HepG2 (cell line): Measurements from ENCODE around the gene AKAP8. TPM values are rescaled to one million over a fixed set of nuclear protein-coding genes. Genes with fewer than 3 reads are reported as not detected.

Experiments used
- BORCS8-MEF2B ChIP-seq: sonication (generic); formaldehyde crosslinking; IDR thresholded peaks from 2 replicates; pipeline ENCODE4 v1.8.0; 2022; ENCODE audit warnings: mild to moderate bottlenecking, missing genetic modification reagents
- CBX5 ChIP-seq: sonication (generic); formaldehyde crosslinking; IDR thresholded peaks from 2 replicates; pipeline ENCODE4 v1.4.0; 2020; ENCODE audit warnings: missing genetic modification reagents, borderline replicate concordance
- CCDC6 ChIP-seq: sonication (generic); formaldehyde crosslinking; IDR thresholded peaks from 2 replicates; pipeline ENCODE4 v1.8.1; 2022; ENCODE audit warnings: mild to moderate bottlenecking, missing genetic modification reagents, moderate library complexity
- CREM ChIP-seq, 2 experiments: sonication (generic) in 1 of 2; formaldehyde crosslinking in 1 of 2; IDR thresholded peaks; 2 replicates each; pipeline versions ENCODE4 v1.4.0 to v1.6.1; 2016 to 2020; ENCODE audit warnings: antibody characterized with exemption in 1 of 2, mild to moderate bottlenecking in 1 of 2, missing genetic modification reagents in 1 of 2
- GABPA ChIP-seq, 2 experiments: IDR thresholded peaks; 2 replicates each; pipeline ENCODE4 v1.6.1; 2011 to 2016; ENCODE audit warnings: low read depth in 2 of 2, low read length in 1 of 2, missing biosample characterization in 1 of 2, missing genetic modification characterization in 1 of 2
- IRF9 ChIP-seq: sonication (generic); formaldehyde crosslinking; IDR thresholded peaks from 2 replicates; pipeline ENCODE4 v1.8.0; 2022; ENCODE audit warnings: missing genetic modification reagents, mild to moderate bottlenecking, borderline replicate concordance
- KDM5A ChIP-seq: fragments of 200-600 bp; sonication (generic); IDR thresholded peaks from 2 replicates; pipeline ENCODE4 v1.7.0; 2018; ENCODE audit warnings: antibody characterized with exemption, mild to moderate bottlenecking, low read length, borderline replicate concordance
- MEIS2 ChIP-seq: sonication (generic); formaldehyde crosslinking; IDR thresholded peaks from 2 replicates; pipeline ENCODE4 v1.9.0; 2021; ENCODE audit warnings: mild to moderate bottlenecking, missing genetic modification reagents
- NFATC3 ChIP-seq: sonication (generic); formaldehyde crosslinking; IDR thresholded peaks from 2 replicates; pipeline ENCODE4 v1.5.1; 2020; ENCODE audit warnings: mild to moderate bottlenecking, missing genetic modification reagents
- POLR2G ChIP-seq: fragments of 200-400 bp; formaldehyde crosslinking; IDR thresholded peaks from 2 replicates; pipeline ENCODE4 v1.6.1; 2018; ENCODE audit warnings: mild to moderate bottlenecking, low read depth, low read length, moderate library complexity
- RFX1 ChIP-seq: fragments of 450-650 bp; IDR thresholded peaks from 2 replicates; pipeline ENCODE4 v1.6.1; 2017
- XBP1 ChIP-seq: sonication (generic); formaldehyde crosslinking; IDR thresholded peaks from 2 replicates; pipeline ENCODE4 v1.5.0; 2020; ENCODE audit warnings: missing genetic modification reagents
- ZBTB3 ChIP-seq: sonication (generic); formaldehyde crosslinking; IDR thresholded peaks from 2 replicates; pipeline ENCODE4 v1.4.0; 2020; ENCODE audit warnings: low read depth, mild to moderate bottlenecking, moderate library complexity, missing genetic modification reagents, borderline replicate concordance
- ZNF530 ChIP-seq: sonication (generic); formaldehyde crosslinking; IDR thresholded peaks from 2 replicates; pipeline ENCODE4 v1.5.0; 2020; ENCODE audit warnings: low read depth, mild to moderate bottlenecking, missing genetic modification reagents
- ZNF75D ChIP-seq: sonication (generic); formaldehyde crosslinking; IDR thresholded peaks from 2 replicates; pipeline ENCODE4 v1.8.1; 2023; ENCODE audit warnings: missing genetic modification reagents, mild to moderate bottlenecking, borderline replicate concordance
- polyA plus RNA-seq, 8 experiments: library from polyadenylated mRNA; depleted of rRNA in 3 of 8; stranded (reverse) in 7 of 8; unstranded in 1 of 8; fragments of >200 nt; fragmentation: Illumina TruSeq in 4 of 8; extraction: Trizol in 4 of 8; gene quantifications; 2 replicates each; pipeline versions ENCODE4 v1.2.1 to v1.2.3, GENCODE V29; 2011 to 2016; ENCODE audit warnings: low read depth in 4 of 8, missing spikeins in 1 of 8, mixed read lengths in 1 of 8; ENCODE audit not compliant: insufficient read depth in 1 of 8
- total RNA-seq, 5 experiments: library from RNA; depleted of rRNA; stranded (reverse); fragments of >200 nt; fragmentation: Illumina TruSeq; extraction: Trizol; gene quantifications; 2 replicates each; pipeline ENCODE4 v1.2.3, GENCODE V29; 2016; ENCODE audit warnings: low read depth in 1 of 5
- TF ChIP-seq, protein P1 (sequence below): sonication (generic); formaldehyde crosslinking; IDR thresholded peaks from 2 replicates; pipeline ENCODE4 v1.5.0; 2020; ENCODE audit warnings: missing genetic modification reagents
- TF ChIP-seq, protein P2 (sequence below): sonication (generic); formaldehyde crosslinking; conservative IDR thresholded peaks from 2 replicates; pipeline ENCODE4 v1.4.0; 2020; ENCODE audit warnings: missing genetic modification reagents
- TF ChIP-seq, protein P3 (sequence below): sonication (generic); formaldehyde crosslinking; IDR thresholded peaks from 2 replicates; pipeline ENCODE4 v1.4.0; 2020; ENCODE audit warnings: missing genetic modification reagents

AKAP8 gene
- total and polyA plus RNA-seq, 2 of the 13 experiments (the other 11 are each of a cell fraction or from before 2014, with no cell fraction given): 15.9 to 22.1 TPM

GRCh38 chr19:15379083-15379998, at the start of gene AKAP8 (continued):
- TF ChIP-seq, protein P1, sequence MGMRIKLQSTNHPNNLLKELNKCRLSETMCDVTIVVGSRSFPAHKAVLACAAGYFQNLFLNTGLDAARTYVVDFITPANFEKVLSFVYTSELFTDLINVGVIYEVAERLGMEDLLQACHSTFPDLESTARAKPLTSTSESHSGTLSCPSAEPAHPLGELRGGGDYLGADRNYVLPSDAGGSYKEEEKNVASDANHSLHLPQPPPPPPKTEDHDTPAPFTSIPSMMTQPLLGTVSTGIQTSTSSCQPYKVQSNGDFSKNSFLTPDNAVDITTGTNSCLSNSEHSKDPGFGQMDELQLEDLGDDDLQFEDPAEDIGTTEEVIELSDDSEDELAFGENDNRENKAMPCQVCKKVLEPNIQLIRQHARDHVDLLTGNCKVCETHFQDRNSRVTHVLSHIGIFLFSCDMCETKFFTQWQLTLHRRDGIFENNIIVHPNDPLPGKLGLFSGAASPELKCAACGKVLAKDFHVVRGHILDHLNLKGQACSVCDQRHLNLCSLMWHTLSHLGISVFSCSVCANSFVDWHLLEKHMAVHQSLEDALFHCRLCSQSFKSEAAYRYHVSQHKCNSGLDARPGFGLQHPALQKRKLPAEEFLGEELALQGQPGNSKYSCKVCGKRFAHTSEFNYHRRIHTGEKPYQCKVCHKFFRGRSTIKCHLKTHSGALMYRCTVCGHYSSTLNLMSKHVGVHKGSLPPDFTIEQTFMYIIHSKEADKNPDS (CRISPR knock-in tag): peak; percentile 79
- TF ChIP-seq POLR2G (peak; percentile 86), RFX1 (no peak), ZBTB3 (no peak), XBP1 (CRISPR knock-in tag) (peak; percentile 54; the same call in 1 of the 2 replicates), GABPA (IDR thresholded peaks at IDR 0.05; ENCODE audit: low read depth, low read length) (peak; percentile 54), GABPA (CRISPR knock-in tag; IDR thresholded peaks at IDR 0.05; ENCODE audit: low read depth) (peak; percentile 62), CREM (IDR thresholded peaks at IDR 0.05) (peak; percentile 92), CREM (CRISPR knock-in tag; IDR thresholded peaks at IDR 0.05) (peak; percentile 39; the same call in 1 of the 2 replicates), ZNF530 (CRISPR knock-in tag) (no peak), BORCS8-MEF2B (CRISPR knock-in tag) (no peak), KDM5A (peak; percentile 12; the same call in 1 of the 2 replicates), ZNF75D (CRISPR knock-in tag) (no peak), MEIS2 (CRISPR knock-in tag) (peak; percentile 30), CCDC6 (CRISPR knock-in tag) (no peak), NFATC3 (no peak), IRF9 (CRISPR knock-in tag) (peak; percentile 75; the same call in 1 of the 2 replicates), CBX5 (CRISPR knock-in tag) (0 out of 2 replicates have a peak, but pooled peaks have one; percentile 42)
- TF ChIP-seq, protein P2, sequence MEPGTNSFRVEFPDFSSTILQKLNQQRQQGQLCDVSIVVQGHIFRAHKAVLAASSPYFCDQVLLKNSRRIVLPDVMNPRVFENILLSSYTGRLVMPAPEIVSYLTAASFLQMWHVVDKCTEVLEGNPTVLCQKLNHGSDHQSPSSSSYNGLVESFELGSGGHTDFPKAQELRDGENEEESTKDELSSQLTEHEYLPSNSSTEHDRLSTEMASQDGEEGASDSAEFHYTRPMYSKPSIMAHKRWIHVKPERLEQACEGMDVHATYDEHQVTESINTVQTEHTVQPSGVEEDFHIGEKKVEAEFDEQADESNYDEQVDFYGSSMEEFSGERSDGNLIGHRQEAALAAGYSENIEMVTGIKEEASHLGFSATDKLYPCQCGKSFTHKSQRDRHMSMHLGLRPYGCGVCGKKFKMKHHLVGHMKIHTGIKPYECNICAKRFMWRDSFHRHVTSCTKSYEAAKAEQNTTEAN (CRISPR knock-in tag): no peak; the same call in 1 of the 2 replicates
- TF ChIP-seq, protein P3, sequence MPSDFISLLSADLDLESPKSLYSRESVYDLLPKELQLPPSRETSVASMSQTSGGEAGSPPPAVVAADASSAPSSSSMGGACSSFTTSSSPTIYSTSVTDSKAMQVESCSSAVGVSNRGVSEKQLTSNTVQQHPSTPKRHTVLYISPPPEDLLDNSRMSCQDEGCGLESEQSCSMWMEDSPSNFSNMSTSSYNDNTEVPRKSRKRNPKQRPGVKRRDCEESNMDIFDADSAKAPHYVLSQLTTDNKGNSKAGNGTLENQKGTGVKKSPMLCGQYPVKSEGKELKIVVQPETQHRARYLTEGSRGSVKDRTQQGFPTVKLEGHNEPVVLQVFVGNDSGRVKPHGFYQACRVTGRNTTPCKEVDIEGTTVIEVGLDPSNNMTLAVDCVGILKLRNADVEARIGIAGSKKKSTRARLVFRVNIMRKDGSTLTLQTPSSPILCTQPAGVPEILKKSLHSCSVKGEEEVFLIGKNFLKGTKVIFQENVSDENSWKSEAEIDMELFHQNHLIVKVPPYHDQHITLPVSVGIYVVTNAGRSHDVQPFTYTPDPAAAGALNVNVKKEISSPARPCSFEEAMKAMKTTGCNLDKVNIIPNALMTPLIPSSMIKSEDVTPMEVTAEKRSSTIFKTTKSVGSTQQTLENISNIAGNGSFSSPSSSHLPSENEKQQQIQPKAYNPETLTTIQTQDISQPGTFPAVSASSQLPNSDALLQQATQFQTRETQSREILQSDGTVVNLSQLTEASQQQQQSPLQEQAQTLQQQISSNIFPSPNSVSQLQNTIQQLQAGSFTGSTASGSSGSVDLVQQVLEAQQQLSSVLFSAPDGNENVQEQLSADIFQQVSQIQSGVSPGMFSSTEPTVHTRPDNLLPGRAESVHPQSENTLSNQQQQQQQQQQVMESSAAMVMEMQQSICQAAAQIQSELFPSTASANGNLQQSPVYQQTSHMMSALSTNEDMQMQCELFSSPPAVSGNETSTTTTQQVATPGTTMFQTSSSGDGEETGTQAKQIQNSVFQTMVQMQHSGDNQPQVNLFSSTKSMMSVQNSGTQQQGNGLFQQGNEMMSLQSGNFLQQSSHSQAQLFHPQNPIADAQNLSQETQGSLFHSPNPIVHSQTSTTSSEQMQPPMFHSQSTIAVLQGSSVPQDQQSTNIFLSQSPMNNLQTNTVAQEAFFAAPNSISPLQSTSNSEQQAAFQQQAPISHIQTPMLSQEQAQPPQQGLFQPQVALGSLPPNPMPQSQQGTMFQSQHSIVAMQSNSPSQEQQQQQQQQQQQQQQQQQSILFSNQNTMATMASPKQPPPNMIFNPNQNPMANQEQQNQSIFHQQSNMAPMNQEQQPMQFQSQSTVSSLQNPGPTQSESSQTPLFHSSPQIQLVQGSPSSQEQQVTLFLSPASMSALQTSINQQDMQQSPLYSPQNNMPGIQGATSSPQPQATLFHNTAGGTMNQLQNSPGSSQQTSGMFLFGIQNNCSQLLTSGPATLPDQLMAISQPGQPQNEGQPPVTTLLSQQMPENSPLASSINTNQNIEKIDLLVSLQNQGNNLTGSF (CRISPR knock-in tag): peak; percentile 58; the same call in 1 of the 2 replicates
